Spleen (tissue), 11 donors: ENCODE data around the gene RIPOR3. TPM values are rescaled to one million over a fixed set of nuclear protein-coding genes. Genes with fewer than 3 reads are reported as not detected.

ENCODE experiments used
- DNase-seq: peaks from one replicate; pipeline ENCODE4 v3.0.0-alpha.2; 2020
- H3K27ac ChIP-seq, 8 donors: fragments of 200-600 bp; sonication (generic) in 7 of 8; 1 replicate in 4 of 8; 2 replicates in 4 of 8; pipeline versions ENCODE4 v1.5.0 to v1.8.0; 2016 to 2021; ENCODE audit warnings: inconsistent platforms in 4 of 8, mild to moderate bottlenecking in 4 of 8, moderate library complexity in 1 of 8
- H3K27me3 ChIP-seq, 7 donors: fragments of 200-600 bp; sonication (generic) in 6 of 7; replicated peaks in 1 of 7; 1 replicate in 4 of 7; 2 replicates in 3 of 7; pipeline versions ENCODE4 v1.5.0 to v1.8.0; 2016 to 2021; ENCODE audit warnings: inconsistent platforms in 3 of 7, mild to moderate bottlenecking in 1 of 7
- H3K36me3 ChIP-seq, 6 donors: fragments of 200-600 bp; sonication (generic) in 5 of 6; 1 replicate in 4 of 6; 2 replicates in 2 of 6; pipeline versions ENCODE4 v1.5.0 to v1.8.0; 2016 to 2021; ENCODE audit warnings: inconsistent platforms in 2 of 6
- H3K4me1 ChIP-seq, 6 donors: fragments of 200-600 bp; sonication (generic) in 5 of 6; 1 replicate in 3 of 6; 2 replicates in 3 of 6; pipeline versions ENCODE4 v1.5.0 to v1.8.0; 2016 to 2021; ENCODE audit warnings: inconsistent platforms in 3 of 6
- H3K4me3 ChIP-seq, 8 donors: fragments of 200-600 bp; sonication (generic) in 7 of 8; 1 replicate in 4 of 8; 2 replicates in 4 of 8; pipeline versions ENCODE4 v1.5.0 to v1.8.0; 2016 to 2021; ENCODE audit warnings: inconsistent platforms in 4 of 8, mild to moderate bottlenecking in 4 of 8, moderate library complexity in 2 of 8
- H3K9me3 ChIP-seq, 8 donors: fragments of 200-600 bp; sonication (generic) in 7 of 8; 1 replicate in 4 of 8; 2 replicates in 4 of 8; pipeline versions ENCODE4 v1.5.0 to v1.8.0; 2016 to 2021; ENCODE audit warnings: inconsistent platforms in 4 of 8
- POLR2A ChIP-seq, 3 donors: fragments of 450-650 bp; IDR thresholded peaks; one replicate each; pipeline ENCODE4 v1.5.1; 2017; ENCODE audit warnings: antibody characterized with exemption in 3 of 3, mild to moderate bottlenecking in 1 of 3
- POLR2AphosphoS5 ChIP-seq, 3 donors: sonication (generic); formaldehyde crosslinking; IDR thresholded peaks; one replicate each; pipeline ENCODE4 v1.5.1; 2017; ENCODE audit warnings: antibody characterized with exemption in 3 of 3
- WGBS, 5 donors: extraction: QIAGEN DNeasy Blood & Tissue Kit in 3 of 5; methylation state at CpG; one replicate each; pipeline versions ENCODE4 v1.1.5 to v1.1.7; 2013 to 2018; 5-methylcytosine and 5-hydroxymethylcytosine counted together
- intact Hi-C: fragments of 100-400 bp; cut with DNase I; formaldehyde crosslinking; loops from one replicate; pipeline ENCODE4 v1.15.0; 2023; ENCODE audit warnings: low total_unique reads
- polyA plus RNA-seq, 3 donors: library from polyadenylated mRNA; stranded (reverse); fragments of 200-250 nt; gene quantifications; one replicate each; pipeline ENCODE4 v1.2.1, GENCODE V29; 2013
- total RNA-seq, 7 donors: library from RNA; depleted of rRNA in 3 of 7; stranded (reverse); fragments of >200 nt in 3 of 7; fragmentation: NEBNext Ultra II Directional in 4 of 7; extraction: Animal tissue kit (Norgen Biotek cat#: 25700) in 4 of 7; gene quantifications; one replicate each; pipeline versions ENCODE4 v1.1.0 to v1.2.1, GENCODE V29; 2016 to 2021
- TF ChIP-seq, protein P1 (sequence below), 11 experiments: fragments of 200-600 bp in 7 of 11; fragments of 450-650 bp in 4 of 11; sonication (generic) in 4 of 11; IDR thresholded peaks in 8 of 11; conservative IDR thresholded peaks in 3 of 11; 1 replicate in 7 of 11; 2 replicates in 4 of 11; pipeline versions ENCODE4 v1.4.0 to v1.8.0; 2016 to 2021; ENCODE audit warnings: antibody characterized with exemption in 11 of 11, inconsistent platforms in 4 of 11, mild to moderate bottlenecking in 1 of 11
- donor health status: healthy with polysubstance abuse.
- donor health status: DM: no; HTN: no; CAD: no; lungs with moderate emphysema.
- donor health status: DM: no; HTN: no; CAD: no.
- donor health status: Bipolar disorder and iron deficiency.
- donor health status: healthy.
- donor health status: DM: no; HTN: no; CAD: no.
- donor health status: DM: yes; HTN: yes; CAD: no.

RIPOR3 gene
- total and polyA plus RNA-seq, 10 donors: 6.0 to 22.8 (median 13.1) TPM

DNA sequence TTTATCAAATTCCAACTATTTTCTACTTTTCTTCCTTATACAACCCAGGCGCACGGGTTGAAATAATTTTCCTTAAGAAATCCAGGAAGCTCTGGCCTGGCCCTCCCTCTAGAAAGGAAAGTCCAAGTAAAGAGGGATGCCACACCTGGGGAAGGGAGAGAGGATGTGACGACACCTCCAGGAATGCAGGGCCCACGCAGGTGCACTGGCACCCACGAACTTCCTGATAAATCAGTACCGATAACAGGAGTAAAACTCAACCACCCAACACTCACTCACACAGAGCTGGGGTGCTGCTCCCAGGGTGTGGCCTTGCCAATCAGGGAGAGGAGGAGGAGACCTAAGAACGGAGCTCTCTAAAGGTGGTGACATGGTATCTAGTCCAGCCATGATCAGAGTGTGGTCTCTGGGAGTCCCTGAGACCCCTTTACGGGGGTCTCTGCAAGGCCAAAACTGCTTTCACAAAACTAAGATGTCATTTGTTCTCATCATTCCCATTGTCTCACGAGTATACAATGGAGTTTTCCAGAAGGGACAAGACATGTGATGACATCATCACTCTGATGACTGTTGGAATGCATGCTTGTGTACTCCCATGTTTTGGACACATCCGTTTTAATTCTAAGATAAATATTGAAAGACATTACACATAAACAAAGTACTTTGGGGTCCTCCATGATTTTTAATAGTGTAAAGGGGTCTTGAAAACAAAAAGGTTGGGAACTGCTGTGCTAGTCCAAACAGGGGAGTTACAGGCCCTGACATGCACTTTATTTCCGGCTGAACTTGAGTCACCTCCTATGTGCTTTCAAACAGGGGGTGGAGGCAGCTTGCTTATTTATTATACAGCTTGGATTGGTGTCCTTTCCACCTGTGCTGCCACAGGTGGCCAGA, 37.9 kb upstream of the RIPOR3 start:
- DNase-seq: no peak
- Histone ChIP-seq H3K27ac (peak overlapping the region in 1 of 8 donors; percentile 90), H3K36me3 (peaks cover 0 to under 1% (median 0%) of the 10 kb centered on the region in 6 donors), H3K4me1 (peaks cover 2 to 54% (median 31%) of the 10 kb centered on the region in 6 donors), H3K27me3 (no peaks in the 10 kb centered on the region), H3K9me3 (no peaks in the 10 kb centered on the region), H3K4me3 (no peak overlapping the region)
- TF ChIP-seq, protein P1, sequence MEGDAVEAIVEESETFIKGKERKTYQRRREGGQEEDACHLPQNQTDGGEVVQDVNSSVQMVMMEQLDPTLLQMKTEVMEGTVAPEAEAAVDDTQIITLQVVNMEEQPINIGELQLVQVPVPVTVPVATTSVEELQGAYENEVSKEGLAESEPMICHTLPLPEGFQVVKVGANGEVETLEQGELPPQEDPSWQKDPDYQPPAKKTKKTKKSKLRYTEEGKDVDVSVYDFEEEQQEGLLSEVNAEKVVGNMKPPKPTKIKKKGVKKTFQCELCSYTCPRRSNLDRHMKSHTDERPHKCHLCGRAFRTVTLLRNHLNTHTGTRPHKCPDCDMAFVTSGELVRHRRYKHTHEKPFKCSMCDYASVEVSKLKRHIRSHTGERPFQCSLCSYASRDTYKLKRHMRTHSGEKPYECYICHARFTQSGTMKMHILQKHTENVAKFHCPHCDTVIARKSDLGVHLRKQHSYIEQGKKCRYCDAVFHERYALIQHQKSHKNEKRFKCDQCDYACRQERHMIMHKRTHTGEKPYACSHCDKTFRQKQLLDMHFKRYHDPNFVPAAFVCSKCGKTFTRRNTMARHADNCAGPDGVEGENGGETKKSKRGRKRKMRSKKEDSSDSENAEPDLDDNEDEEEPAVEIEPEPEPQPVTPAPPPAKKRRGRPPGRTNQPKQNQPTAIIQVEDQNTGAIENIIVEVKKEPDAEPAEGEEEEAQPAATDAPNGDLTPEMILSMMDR (IDR thresholded peaks at IDR 0.05 in 8 of 11, conservative IDR thresholded peaks at IDR 0.05 in 3 of 11): no peak
- TF ChIP-seq POLR2AphosphoS5 (IDR thresholded peaks at IDR 0.05) (no peak), POLR2A (IDR thresholded peaks at IDR 0.05) (no peak)
- 83 to 90% (median 85%) methylated on average over 11 of the region's 11 CpGs for WGBS, 5 donors
- intact Hi-C loops: no loop called here

DNA sequence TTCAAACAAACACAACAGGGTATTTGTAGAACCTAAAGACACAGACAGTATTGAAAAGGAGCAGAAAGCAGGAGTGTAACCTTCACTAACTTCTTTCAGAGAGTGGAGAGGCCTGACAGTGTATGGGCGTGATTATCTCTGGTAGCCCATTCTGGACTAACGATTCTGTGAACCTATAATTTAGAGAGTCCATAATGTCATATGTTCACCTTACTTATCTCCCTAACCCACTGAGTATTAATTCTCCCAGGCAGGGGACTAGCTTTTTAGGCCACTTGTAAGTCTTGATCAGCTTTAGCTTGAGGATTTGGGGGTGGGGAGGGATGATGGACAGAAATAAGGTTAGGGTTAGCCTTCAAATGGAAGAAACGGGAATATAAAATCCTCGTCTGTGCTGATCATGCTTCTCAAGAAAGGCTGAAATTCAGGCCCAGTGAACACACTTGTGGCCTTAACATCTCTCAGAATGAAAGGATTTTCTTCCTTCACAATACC, 37.2 kb upstream of the RIPOR3 start:
- no peak for TF ChIP-seq POLR2A (IDR thresholded peaks at IDR 0.05)
- TF ChIP-seq POLR2AphosphoS5 (IDR thresholded peaks at IDR 0.05): no peak
- TF ChIP-seq, protein P1 (IDR thresholded peaks at IDR 0.05 in 8 of 11, conservative IDR thresholded peaks at IDR 0.05 in 3 of 11): no peak
- DNase-seq: no peak
- H3K4me3 ChIP-seq: no peak overlapping the region
- intact Hi-C loops: no loop called here
- WGBS, 5 donors: 91 to 97% (median 95%) methylated on average over 4 of the region's 4 CpGs
- H3K9me3 ChIP-seq: no peaks in the 10 kb centered on the region
- H3K27me3 ChIP-seq: no peaks in the 10 kb centered on the region
- H3K4me1 ChIP-seq: peaks cover 2 to 51% (median 28%) of the 10 kb centered on the region in 6 donors
- no peaks in the 10 kb centered on the region for H3K36me3 ChIP-seq
- H3K27ac ChIP-seq: no peak overlapping the region

DNA sequence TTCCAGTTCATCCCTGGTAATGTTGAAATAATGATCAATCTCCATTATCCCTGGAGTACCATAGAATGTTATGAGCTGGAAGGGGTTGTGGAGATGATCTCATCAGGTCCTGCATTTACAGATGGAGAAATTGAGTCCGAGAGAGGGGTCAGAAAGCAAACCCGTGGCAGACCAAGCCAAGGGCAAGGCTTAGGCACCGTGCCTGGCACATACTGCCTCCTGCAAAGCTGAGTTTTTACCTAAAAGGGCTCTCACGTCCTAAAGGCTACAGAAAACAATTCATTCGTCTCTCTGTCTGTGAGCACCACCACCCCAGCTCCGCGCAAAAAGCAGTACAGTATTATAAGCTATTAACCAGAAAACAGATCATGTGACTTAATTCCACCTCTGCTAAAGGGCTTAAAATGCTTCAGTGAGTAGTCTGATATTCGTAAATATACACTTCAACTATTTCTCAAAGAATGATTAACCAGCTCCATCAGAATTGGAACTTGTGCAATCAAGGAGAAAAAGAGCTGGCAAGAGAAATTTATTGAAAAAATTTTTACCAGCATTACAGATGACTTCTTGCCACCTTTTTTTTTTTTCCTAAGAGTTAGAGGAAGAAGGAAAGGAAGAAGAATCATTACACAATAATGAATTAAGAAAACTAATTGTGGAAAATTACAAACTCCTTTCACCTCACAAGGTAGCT, 36.6 kb upstream of the RIPOR3 start:
- no peaks in the 10 kb centered on the region for H3K9me3 ChIP-seq
- DNase-seq: no peak
- WGBS, 5 donors: 65 to 90% (median 84%) methylated on average over 8 of the region's 8 CpGs
- H3K36me3 ChIP-seq: no peaks in the 10 kb centered on the region
- H3K27me3 ChIP-seq: no peaks in the 10 kb centered on the region
- intact Hi-C loops: no loop called here
- peak overlapping the region in 1 of 8 donors; percentile 13 for H3K27ac ChIP-seq
- H3K4me3 ChIP-seq: no peak overlapping the region
- TF ChIP-seq POLR2A (IDR thresholded peaks at IDR 0.05) (no peak), POLR2AphosphoS5 (IDR thresholded peaks at IDR 0.05) (no peak)
- TF ChIP-seq, protein P1 (IDR thresholded peaks at IDR 0.05 in 8 of 11, conservative IDR thresholded peaks at IDR 0.05 in 3 of 11): no peak
- peaks cover 2 to 48% (median 23%) of the 10 kb centered on the region in 6 donors for H3K4me1 ChIP-seq
